A673 (cell line): ENCODE data around the gene NEK6.

Experiments
- CTCF ChIP-seq: fragments of 300-800, 200-600 bp; sonication (generic); conservative IDR thresholded peaks from 2 replicates; pipeline ENCODE4 v1.5.1; 2017; ENCODE audit warnings: low read depth, mild to moderate bottlenecking, antibody characterized with exemption, low read length, moderate library complexity, mixed read lengths
- EZH2 ChIP-seq: fragments of 200-600 bp; sonication (generic); IDR thresholded peaks from 2 replicates; pipeline ENCODE4 v1.6.1; 2017; ENCODE audit warnings: borderline replicate concordance, low read depth, mild to moderate bottlenecking, mixed read lengths, antibody characterized with exemption, low read length; ENCODE audit not compliant: poor library complexity, severe bottlenecking

GRCh38 chr9:124345063-124345462 lies 87.3 kb downstream of the NEK6 start:
- no peak for TF ChIP-seq EZH2
- TF ChIP-seq CTCF = no peak
